ENCODE results near the gene SPRED2.

Gene SPRED2

GRCh38 chr2:65281627-65282351 is 150.6 kb downstream of the SPRED2 start:
- no peak for TF ChIP-seq CTCF (conservative IDR thresholded peaks at IDR 0.05; ENCODE audit: low read depth, low read length)
- H3K4me3 ChIP-seq (ENCODE audit: low read length) = no peak overlapping the region
- no peak for DNase-seq (ENCODE audit: low read depth)

- DNase-seq (ENCODE audit: low read depth) = no peak
- no peak for TF ChIP-seq CTCF (conservative IDR thresholded peaks at IDR 0.05; ENCODE audit: low read depth, low read length)
- H3K4me3 ChIP-seq (ENCODE audit: low read length) = no peak overlapping the region
Observed at GRCh38 chr2:65279756-65280155, 152.6 kb downstream of the SPRED2 start.

- TF ChIP-seq CTCF (conservative IDR thresholded peaks at IDR 0.05; ENCODE audit: low read depth, low read length) = no peak
- no peak overlapping the region for H3K4me3 ChIP-seq (ENCODE audit: low read length)
- DNase-seq (ENCODE audit: low read depth) = no peak
Observed at GRCh38 chr2:65278531-65278981, 153.8 kb downstream of the SPRED2 start.

- no peak for DNase-seq (ENCODE audit: low read depth)
- no peak for TF ChIP-seq CTCF (conservative IDR thresholded peaks at IDR 0.05; ENCODE audit: low read depth, low read length)
- no peak overlapping the region for H3K4me3 ChIP-seq (ENCODE audit: low read length)
Observed at GRCh38 chr2:65277791-65278483, 154.5 kb downstream of the SPRED2 start.

GRCh38 chr2:65277118-65277517 is 155.3 kb downstream of the SPRED2 start:
- DNase-seq (ENCODE audit: low read depth) = no peak
- TF ChIP-seq CTCF (conservative IDR thresholded peaks at IDR 0.05; ENCODE audit: low read depth, low read length) = no peak

GRCh38 chr2:65276609-65277008 is 155.8 kb downstream of the SPRED2 start:
- no peak for DNase-seq (ENCODE audit: low read depth)
- no peak for TF ChIP-seq CTCF (conservative IDR thresholded peaks at IDR 0.05; ENCODE audit: low read depth, low read length)

More at GRCh38 chr2:65277118-65277517, 155.3 kb downstream of the SPRED2 start:
- no peak overlapping the region for H3K4me3 ChIP-seq (ENCODE audit: low read length)

More at GRCh38 chr2:65276609-65277008, 155.8 kb downstream of the SPRED2 start:
- H3K4me3 ChIP-seq (ENCODE audit: low read length) = no peak overlapping the region

All from retinal pigment epithelial cell (primary cell).